GM19025 (cell line): ENCODE results near the gene MED29.

ENCODE experiments used
- ATAC-seq: cut with Tn5 transposase; IDR thresholded peaks from one replicate; pipeline ENCODE4 v1.9.1; 2021; ENCODE audit warnings: mild to moderate bottlenecking, low read depth, moderate library complexity; ENCODE audit not compliant: unreplicated experiment

The MED29 gene

DNA sequence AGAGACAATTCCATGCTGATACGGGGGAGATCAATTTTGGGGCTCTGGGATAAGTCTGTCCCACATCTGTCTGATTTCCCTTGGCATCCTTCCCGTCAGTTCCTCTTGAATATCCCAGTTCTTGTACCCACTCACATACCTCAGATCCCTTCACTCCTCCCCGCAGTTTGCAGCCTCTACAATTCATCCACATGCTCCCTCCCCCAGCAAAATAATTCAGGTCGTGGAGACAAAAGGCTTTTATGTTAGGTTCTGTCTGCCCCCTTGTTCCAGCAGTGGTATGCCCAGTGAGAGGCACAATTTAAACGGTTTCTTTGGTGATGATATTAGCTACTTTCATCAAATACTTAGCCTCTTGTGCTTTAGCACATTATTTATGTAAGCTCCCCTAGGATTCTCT, 35.0 kb downstream of the MED29 start:
- no peak for ATAC-seq

DNA sequence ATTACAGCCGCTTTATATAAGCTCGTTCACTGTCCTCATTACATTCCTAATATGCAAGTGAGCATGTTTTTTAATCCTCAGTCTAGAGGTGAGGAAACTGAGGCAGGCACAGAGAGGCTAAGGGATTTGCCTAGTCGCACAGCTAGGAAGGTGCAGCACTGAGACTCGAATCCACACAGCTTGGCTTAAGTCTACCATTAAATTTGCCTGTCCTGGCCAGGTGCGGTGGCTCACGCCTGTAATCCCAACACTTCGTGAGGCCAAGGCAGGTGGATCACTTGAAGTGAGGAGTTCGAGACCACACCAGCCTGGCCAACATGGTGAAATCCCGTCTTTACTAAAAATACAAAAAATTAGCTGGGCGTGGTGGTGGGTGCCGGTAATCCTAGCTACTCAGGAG, 36.5 kb downstream of the MED29 start:
- no peak for ATAC-seq

DNA sequence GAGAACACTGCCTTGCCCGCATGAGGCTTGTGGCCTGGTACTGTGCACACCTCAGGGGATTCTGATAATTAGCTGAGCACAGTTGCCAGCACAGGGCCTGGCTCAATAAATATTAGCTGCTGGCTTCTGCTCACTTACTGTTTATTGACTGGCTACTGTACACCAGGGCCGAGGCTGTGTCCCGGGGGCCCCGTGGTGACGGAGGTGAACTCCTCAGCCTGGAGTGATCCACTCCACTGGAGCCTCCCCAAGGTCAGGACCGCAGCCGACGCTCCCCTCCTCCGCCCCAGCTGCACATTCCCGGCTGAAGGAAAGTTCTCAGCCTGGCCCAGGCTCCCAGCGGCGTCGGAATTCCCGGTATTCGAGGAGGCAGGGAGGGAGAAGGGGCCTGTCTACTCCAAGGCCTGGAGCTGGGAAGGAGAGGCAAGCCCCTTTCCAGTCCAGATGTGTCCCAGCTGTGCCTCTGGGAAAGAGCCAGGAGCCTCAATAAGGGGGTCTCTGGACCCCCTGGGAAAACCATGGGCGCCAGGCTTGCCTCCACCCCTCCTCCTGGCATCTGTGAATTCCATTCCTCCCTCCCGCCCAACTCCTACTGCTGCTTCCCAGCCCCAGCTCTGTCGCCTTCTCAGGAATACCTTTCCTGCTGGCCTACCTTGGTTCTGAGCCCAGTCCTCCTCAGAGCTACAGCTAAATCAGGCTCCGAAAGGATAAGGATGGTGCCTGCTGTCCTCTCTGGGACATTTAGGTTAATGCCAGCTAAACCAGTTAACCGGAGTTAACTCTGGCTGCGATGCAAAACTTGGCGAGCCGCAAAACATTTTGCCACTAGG, 37.3 kb downstream of the MED29 start:
- ATAC-seq = no peak

GRCh38 chr19:39430675-39431593, 39.8 kb downstream of the MED29 start:
- ATAC-seq = no peak

GRCh38 chr19:39432677-39433025, 41.5 kb downstream of the MED29 start:
- no peak for ATAC-seq

GRCh38 chr19:39433480-39434079, 42.4 kb downstream of the MED29 start:
- ATAC-seq = no peak

GRCh38 chr19:39434123-39435076, 43.2 kb downstream of the MED29 start:
- no peak for ATAC-seq

DNA sequence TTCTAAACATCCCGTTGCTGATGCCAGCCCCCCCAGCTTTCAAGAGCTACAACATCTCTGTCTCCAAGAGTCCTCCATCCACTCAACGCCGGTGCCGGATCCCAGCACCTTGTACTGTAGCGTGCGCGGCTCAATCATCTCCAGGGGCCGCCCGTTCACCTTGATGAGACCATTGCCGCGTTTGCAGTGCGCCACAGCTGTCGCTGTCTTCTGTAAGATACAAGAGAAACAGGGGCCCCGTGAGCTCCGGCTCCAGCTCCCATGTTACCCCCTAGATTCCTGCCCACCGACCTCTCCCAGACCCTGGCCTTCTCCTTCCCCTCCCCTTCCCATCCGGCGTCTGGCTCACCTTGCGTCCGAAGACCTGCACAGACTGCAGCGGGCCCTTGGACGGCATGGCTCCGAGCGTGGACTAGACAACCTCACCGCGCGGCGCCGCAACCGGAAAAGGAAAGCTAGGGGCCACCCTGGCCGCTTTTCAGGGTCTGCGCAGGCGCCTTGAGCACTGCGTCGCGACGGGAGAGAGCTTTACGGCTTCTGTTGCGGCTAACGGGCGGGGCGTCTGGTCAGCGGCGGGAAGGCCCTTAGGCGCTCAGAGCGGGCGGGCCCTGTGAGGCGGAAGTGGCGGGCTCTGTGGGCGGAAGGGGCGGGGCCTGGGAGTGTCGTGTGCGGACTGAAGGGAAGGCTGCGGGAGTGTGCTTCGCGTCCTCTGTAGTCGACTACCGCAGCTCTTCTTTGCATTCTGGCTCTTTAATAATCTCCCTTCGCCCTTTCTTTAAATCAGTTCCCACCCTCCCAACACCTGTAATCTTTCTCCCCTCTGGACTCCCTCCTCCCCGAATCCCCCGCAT, 44.5 kb downstream of the MED29 start, which contains the start of gene RPS16:
TSS of gene RPS16 (minus strand) at position 451 of the 851 bp plus-strand sequence. CDS start at position 397, 54 bp downstream.
- peak; percentile 70 for ATAC-seq

GRCh38 chr19:39436350-39436716, 45.2 kb downstream of the MED29 start:
- ATAC-seq = no peak

DNA sequence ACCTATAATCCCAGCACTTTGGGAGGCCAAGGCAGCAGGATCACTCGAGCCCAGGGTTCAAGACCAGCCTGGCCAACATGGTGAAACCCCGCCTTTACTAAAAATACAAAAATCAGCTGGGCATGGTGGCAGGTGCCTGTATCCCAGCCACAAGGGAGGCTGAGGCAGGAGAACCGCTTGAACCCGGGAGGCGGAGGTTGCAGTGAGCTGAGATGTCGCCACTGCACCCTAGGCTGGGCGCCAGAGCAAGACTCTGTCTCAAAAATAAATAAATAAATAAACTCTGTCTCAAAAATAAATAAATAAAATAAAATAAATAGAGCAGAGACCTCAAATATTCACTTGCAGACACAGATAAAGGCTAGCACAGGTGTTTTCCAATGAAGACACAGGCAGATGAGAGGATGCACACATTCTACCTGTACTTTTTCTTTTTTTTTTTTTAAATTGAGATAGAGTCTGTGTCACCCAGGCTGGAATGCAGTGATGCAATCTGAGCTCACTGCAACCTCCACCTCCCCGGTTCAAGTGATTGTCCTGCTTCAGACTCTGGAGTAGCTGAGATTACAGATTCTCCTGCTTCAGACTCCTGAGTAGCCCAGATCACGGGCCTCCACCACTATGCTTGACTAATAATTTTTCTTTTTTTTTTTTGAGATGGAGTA, 47.2 kb downstream of the MED29 start:
- ATAC-seq = no peak

GRCh38 chr19:39444598-39445195, 53.5 kb downstream of the MED29 start:
- no peak for ATAC-seq

- peak; percentile 81 for ATAC-seq
Observed at GRCh38 chr19:39445196-39446111, 54.3 kb downstream of the MED29 start, which contains the start of gene SUPT5H. Gene SUPT5H, plus strand, starts transcription at chr19:39445582. Its CDS starts 309 bp downstream, at chr19:39445891.

GRCh38 chr19:39446365-39447084, 55.3 kb downstream of the MED29 start:
- no peak for ATAC-seq

GRCh38 chr19:39448271-39448670, 57.1 kb downstream of the MED29 start:
- ATAC-seq = no peak

DNA sequence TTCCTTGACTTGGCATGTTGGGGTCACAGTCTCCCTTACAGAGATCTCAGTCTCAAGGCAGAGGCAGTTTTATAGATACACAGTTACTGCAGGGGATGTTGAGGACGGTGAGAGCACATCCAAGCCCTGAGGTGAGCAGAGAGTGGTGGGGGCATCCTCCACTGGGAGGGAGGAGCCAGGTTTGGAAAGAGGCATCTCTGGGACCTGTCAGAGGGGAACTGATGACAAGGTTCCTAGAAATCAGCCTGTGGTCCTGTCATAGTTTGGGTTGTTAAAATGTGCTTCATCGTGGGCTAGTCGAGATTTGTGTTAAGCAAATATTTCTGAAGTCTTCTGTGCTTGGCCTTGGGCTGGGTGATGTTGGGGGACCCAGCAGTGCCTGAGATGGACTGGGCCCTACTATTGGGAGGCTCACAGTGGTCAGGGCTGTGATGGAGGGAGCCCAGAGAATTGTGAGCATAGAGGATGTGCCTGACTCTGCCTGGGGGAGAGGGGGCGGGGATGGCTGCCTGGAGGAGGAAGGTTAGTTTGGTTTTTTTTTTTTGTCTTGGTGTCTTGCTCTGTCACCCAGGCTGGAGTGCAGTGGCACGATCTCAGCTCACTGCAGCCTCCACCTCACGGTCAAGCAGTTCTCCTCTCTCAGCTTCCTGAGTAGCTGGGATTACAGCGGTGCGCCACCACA, 58.1 kb downstream of the MED29 start:
- ATAC-seq = no peak
